Left lung (tissue), 10 donors: ENCODE data around the gene PAX8. TPM values are rescaled to one million over a fixed set of nuclear protein-coding genes. Genes with fewer than 3 reads are reported as not detected.

ENCODE experiments used
- ATAC-seq: fragments of 200-7000 bp; cut with Tn5 transposase; one replicate; pipeline ENCODE4 v1.9.1; 2020; ENCODE audit warnings: moderate library complexity
- DNase-seq, 4 donors: peaks; one replicate each; pipeline ENCODE4 v3.0.0-alpha.2; 2013 to 2020
- H3K27ac ChIP-seq, 2 donors: fragments of 200-600 bp; sonication (generic) in 1 of 2; one replicate each; pipeline versions ENCODE4 v1.5.0 to v1.8.0; 2020 to 2021
- H3K27me3 ChIP-seq, 2 donors: fragments of 200-600 bp; sonication (generic) in 1 of 2; one replicate each; pipeline versions ENCODE4 v1.5.0 to v1.8.0; 2020 to 2021
- H3K36me3 ChIP-seq, 2 donors: fragments of 200-600 bp; sonication (generic) in 1 of 2; one replicate each; pipeline versions ENCODE4 v1.5.0 to v1.8.0; 2020 to 2021
- H3K4me1 ChIP-seq, 2 donors: fragments of 200-600 bp; one replicate each; pipeline ENCODE4 v1.8.0; 2021
- H3K4me3 ChIP-seq, 2 donors: fragments of 200-600 bp; sonication (generic) in 1 of 2; one replicate each; pipeline versions ENCODE4 v1.5.0 to v1.8.0; 2020 to 2021; ENCODE audit warnings: mild to moderate bottlenecking in 1 of 2
- H3K9me3 ChIP-seq, 2 donors: fragments of 200-600 bp; sonication (generic) in 1 of 2; one replicate each; pipeline versions ENCODE4 v1.5.0 to v1.8.0; 2020 to 2021
- intact Hi-C, 2 donors: fragments of 100-400 bp; cut with DNase I; formaldehyde crosslinking; loops; one replicate each; pipeline versions ENCODE4 v1.11.2 to v1.14.2; 2022
- polyA plus RNA-seq, 6 donors: library from polyadenylated mRNA; unstranded; fragments of 120-200 nt; gene quantifications; one replicate each; pipeline ENCODE4 v1.2.1, GENCODE V29; 2013; ENCODE audit not compliant: insufficient read length in 6 of 6
- total RNA-seq, 2 donors: library from RNA; stranded (reverse); fragmentation: NEBNext Ultra II Directional; extraction: Animal tissue kit (Norgen Biotek cat#: 25700); gene quantifications; one replicate each; pipeline ENCODE4 v1.2.1, GENCODE V29; 2021
- TF ChIP-seq, protein P1 (sequence below), 2 donors: fragments of 200-600 bp; sonication (generic) in 1 of 2; IDR thresholded peaks; one replicate each; pipeline versions ENCODE4 v1.5.0 to v1.8.0; 2021; ENCODE audit warnings: antibody characterized with exemption in 2 of 2
- donor health status: DM: no; HTN: yes; CAD: no.
- donor health status: DM: no; HTN: no; CAD: no.

PAX8 gene
- total and polyA plus RNA-seq, 8 donors = 2.6 to 16.8 (median 6.4) TPM

DNA sequence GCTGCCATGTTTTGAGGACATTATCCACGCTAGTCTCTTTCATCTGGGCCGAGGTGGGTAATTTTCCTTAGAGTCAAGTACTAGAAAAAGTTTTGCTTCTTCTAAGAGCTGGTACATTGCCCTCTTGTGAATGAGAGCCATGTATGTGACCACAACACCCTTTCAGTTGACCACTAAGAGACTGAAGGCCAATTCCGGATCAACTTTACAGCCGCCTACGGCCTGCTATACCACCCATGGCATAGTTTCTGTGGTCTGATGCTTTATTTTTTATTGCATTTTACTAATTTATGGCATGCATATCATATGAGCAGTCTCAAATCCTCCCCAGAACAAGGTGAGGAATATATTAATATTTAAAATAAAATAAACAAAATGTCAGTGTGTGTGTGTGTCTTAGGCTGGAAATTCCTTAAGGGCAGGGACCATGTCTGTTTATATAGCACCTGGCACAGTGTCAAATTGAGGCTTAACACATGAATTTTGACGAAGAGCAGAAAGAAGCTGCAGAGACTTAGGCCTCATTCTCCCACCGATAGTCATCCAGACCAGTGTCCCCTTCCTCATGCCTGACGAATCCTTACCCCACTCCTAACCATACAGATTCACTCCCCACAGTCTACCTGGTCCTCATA, 69.6 kb downstream of the PAX8 start:
- Histone ChIP-seq H3K4me1 (peaks cover 9 to 23% of the 10 kb centered on the region in 2 donors), H3K27ac (no peak overlapping the region), H3K27me3 (no peaks in the 10 kb centered on the region), H3K36me3 (no peaks in the 10 kb centered on the region), H3K9me3 (no peaks in the 10 kb centered on the region), H3K4me3 (no peak overlapping the region)
- ATAC-seq (no peak), DNase-seq (no peak)
- TF ChIP-seq, protein P1, sequence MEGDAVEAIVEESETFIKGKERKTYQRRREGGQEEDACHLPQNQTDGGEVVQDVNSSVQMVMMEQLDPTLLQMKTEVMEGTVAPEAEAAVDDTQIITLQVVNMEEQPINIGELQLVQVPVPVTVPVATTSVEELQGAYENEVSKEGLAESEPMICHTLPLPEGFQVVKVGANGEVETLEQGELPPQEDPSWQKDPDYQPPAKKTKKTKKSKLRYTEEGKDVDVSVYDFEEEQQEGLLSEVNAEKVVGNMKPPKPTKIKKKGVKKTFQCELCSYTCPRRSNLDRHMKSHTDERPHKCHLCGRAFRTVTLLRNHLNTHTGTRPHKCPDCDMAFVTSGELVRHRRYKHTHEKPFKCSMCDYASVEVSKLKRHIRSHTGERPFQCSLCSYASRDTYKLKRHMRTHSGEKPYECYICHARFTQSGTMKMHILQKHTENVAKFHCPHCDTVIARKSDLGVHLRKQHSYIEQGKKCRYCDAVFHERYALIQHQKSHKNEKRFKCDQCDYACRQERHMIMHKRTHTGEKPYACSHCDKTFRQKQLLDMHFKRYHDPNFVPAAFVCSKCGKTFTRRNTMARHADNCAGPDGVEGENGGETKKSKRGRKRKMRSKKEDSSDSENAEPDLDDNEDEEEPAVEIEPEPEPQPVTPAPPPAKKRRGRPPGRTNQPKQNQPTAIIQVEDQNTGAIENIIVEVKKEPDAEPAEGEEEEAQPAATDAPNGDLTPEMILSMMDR (IDR thresholded peaks at IDR 0.05) = no peak
- intact Hi-C loops = no loop called here

DNA sequence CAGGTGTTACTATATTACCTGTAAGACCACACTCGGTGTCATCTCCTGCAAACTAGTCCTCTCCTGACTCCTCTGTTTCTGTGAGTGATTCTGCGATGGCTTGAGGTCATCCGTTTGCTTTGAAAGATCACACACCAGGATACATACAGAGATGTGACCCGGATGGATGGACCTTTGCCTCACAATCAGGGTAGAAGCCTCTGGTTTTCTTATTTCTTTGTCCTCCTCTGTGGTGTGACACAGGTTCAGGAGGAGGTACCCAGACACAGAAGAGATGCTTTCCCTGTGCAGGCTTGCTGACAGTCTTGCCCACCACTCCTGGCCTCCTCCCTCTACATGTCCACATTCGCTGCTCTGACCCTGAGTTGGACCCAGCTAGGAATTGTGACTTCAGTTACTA, 70.3 kb downstream of the PAX8 start:
- intact Hi-C loops = no loop called here
- peaks cover 9 to 23% of the 10 kb centered on the region in 2 donors for H3K4me1 ChIP-seq
- no peak for DNase-seq
- H3K36me3 ChIP-seq = no peaks in the 10 kb centered on the region
- H3K9me3 ChIP-seq = no peaks in the 10 kb centered on the region
- H3K4me3 ChIP-seq = no peak overlapping the region
- no peak overlapping the region for H3K27ac ChIP-seq
- TF ChIP-seq, protein P1 (IDR thresholded peaks at IDR 0.05) = no peak
- no peak for ATAC-seq
- no peaks in the 10 kb centered on the region for H3K27me3 ChIP-seq

DNA sequence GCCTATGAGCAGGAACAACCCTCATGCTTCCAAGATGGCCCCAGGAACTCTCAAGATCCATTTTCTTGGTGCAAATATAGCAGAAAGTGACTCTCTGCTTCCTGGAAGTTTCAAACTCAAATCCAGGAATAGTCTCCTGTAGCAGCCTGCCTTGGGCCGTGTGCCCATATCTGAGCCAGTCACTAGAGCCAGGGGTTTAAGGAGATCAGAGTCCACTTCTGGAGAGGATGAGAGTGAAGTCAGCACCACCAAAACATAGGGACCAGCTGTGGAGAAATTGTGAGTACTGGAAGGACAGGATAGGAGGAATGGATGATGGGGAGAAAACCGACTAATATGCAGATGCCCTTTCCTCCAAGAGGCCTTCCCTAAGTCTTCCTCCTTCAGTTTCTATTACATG, 71.7 kb downstream of the PAX8 start:
- no peaks in the 10 kb centered on the region for H3K9me3 ChIP-seq
- no peaks in the 10 kb centered on the region for H3K27me3 ChIP-seq
- H3K4me3 ChIP-seq = no peak overlapping the region
- peaks cover 0 to 6% of the 10 kb centered on the region in 2 donors for H3K36me3 ChIP-seq
- no peak overlapping the region for H3K27ac ChIP-seq
- ATAC-seq (no peak), DNase-seq (no peak)
- intact Hi-C loops = no loop called here
- TF ChIP-seq, protein P1 (IDR thresholded peaks at IDR 0.05) = no peak
- peaks cover 2 to 13% of the 10 kb centered on the region in 2 donors for H3K4me1 ChIP-seq

DNA sequence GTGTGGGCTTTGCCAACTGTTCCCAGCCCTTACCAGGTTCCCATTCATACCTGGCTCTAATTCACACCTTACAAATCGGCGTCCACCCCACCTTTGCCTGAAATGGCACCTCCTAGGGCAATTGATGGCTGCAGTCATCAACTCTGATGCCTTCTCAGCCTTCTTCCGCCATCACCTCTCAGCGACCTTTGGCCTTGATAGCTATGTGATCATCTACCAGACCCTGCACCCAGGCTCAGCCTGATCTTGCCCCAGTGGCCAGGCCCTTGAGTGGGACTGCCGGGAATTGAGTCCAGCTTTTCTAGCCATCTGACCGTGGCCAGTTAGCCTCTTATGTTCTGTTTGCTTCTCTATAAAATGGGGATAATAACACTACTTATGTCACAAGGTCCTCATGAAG, 72.5 kb downstream of the PAX8 start:
- ATAC-seq = no peak
- intact Hi-C loops = no loop called here

DNA sequence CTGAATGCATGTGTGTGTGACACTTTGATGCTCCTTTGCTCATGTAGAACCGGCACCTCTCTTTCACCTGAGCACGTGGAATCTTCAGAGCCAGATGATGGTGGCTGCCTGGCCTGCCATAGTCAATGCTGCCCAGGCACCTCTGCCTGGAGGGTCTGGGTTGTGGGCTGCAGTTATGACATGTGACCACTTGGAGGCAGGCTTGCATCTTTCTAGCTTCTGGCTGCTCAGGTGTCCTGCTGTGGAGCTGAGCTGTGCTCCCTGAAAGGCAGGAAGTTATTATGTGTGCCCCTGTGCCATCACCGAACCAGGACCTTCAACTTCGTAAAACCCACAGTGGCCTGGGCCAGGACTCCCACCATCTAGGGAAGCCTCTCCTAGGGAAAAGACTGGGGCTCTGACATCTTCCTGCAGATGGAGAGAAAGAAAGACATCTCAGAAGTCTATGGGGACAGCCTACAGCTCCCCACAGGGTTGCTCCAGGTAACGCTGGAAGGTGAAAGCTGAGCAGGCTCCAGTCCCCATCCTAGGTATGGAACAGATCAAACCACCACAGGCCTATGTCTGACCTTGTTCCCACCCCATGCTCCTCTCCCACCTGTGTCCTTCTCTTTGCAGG, 74.7 kb downstream of the PAX8 start:
- H3K4me1 ChIP-seq = peaks cover 0 to 7% of the 10 kb centered on the region in 2 donors
- intact Hi-C loops = no loop called here
- H3K36me3 ChIP-seq = peaks cover 0 to 36% of the 10 kb centered on the region in 2 donors
- DNase-seq = peak in 3 of 4 donors; percentile 54 to 70 (median 65)
- ATAC-seq = peak; percentile 81
- no peak overlapping the region for H3K4me3 ChIP-seq
- no peaks in the 10 kb centered on the region for H3K27me3 ChIP-seq
- TF ChIP-seq, protein P1 (IDR thresholded peaks at IDR 0.05) = peak; percentile 82 to 88
- no peaks in the 10 kb centered on the region for H3K9me3 ChIP-seq
- H3K27ac ChIP-seq = no peak overlapping the region

More for the DNA sequence above, 72.5 kb downstream of the PAX8 start:
- H3K4me1 ChIP-seq = peaks cover 0 to 5% of the 10 kb centered on the region in 2 donors
- no peak overlapping the region for H3K27ac ChIP-seq
- no peaks in the 10 kb centered on the region for H3K27me3 ChIP-seq
- H3K36me3 ChIP-seq = peaks cover 0 to 14% of the 10 kb centered on the region in 2 donors
- H3K4me3 ChIP-seq = no peak overlapping the region
- TF ChIP-seq, protein P1 (IDR thresholded peaks at IDR 0.05) = no peak
- H3K9me3 ChIP-seq = no peaks in the 10 kb centered on the region
- DNase-seq = no peak
